Medulla oblongata (tissue), 1 donor: ENCODE results near the gene C22orf15.

ENCODE experiments used
- DNase-seq: peaks from one replicate; pipeline ENCODE4 v3.0.0-alpha.2; 2015; ENCODE audit errors: extremely low spot score

Gene C22orf15

GRCh38 chr22:23750714-23751440 lies 11.9 kb upstream of the C22orf15 start, which contains the start of gene ZNF70:
Gene ZNF70 (minus strand): TSS chr22:23751112. CDS start chr22:23745140, 5,972 bp downstream.
- peak; percentile 86 for DNase-seq

DNA sequence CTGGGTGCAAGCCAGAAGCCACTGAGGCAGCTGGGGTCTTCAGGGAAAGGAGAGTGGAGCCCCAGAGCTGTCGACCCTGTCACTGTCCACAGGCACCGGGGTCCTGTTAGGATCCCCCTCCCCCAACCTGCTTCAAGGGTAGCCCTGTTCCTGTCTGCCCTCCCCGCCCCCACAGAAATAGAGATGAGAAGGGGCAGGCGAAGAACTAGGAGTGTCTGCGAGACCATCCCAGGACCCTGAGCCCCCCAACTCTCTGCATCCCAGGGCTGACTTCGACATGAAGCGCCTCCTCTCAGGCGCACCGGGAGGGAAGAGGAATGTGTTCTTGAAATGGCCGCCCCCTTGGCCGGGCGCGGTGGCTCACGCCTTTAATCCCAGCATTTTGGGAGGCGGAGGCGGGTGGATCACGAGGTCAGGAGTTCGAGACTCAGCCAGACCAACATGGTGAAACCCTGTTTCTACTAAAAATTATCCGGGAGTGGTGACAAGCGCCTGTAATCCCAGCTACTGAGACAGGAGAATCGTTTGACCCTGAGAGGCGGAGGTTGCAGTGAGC lies 11.3 kb upstream of the C22orf15 start:
- no peak for DNase-seq

GRCh38 chr22:23752090-23752691 lies 10.6 kb upstream of the C22orf15 start:
- no peak for DNase-seq

- no peak for DNase-seq
These were observed 10.0 kb upstream of the C22orf15 start for GRCh38 chr22:23752750-23753149.

- DNase-seq: no peak
These were observed 9.4 kb upstream of the C22orf15 start for GRCh38 chr22:23753385-23753784.

GRCh38 chr22:23754220-23754919 lies 8.4 kb upstream of the C22orf15 start, which contains the start of gene VPREB3:
Gene VPREB3 (minus strand): TSS chr22:23754425. CDS start chr22:23754363, 62 bp downstream.
- DNase-seq: no peak

GRCh38 chr22:23754980-23755636 lies 7.7 kb upstream of the C22orf15 start:
- peak; percentile 78 for DNase-seq

GRCh38 chr22:23755711-23756110 lies 7.1 kb upstream of the C22orf15 start:
- no peak for DNase-seq

DNA sequence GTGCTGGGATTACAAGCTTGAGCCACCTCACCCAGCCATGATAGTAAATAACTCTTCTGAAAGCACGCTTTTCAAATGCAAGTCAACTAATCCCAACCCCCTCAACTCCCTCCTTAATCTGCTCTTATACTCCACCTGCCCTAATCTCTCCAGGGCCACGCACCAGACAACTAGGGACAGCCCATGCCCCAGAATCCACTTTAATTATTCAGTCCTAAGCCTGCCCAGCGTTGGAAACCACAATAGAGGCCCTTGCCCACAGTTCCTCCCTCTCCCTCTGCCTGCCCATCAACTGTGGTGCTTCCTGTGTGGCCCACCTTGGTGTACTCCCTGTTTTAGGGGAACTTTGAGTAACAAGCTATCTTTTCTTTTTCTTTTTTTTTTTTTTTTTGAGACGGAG lies 5.9 kb upstream of the C22orf15 start:
- DNase-seq: no peak

DNA sequence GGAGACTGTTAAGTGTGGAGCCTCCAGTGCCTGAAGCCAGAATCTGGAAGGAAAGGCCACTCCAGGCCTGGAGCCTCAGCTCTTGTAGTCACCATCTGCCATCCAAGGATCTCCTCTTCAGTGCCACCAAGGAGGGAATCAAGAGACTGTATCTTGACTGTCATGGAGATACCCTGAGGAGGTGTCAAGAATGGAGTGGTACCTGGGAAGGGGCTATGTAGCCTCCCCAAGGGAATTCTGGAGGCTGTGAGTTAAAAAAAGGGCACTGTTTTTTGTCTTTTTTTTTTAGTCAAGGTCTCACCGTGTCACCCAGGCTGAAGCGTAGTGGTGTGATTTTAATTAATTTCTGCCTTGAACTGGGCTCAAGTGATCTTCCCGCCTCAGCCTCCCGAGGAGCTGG lies 3.2 kb upstream of the C22orf15 start:
- DNase-seq: no peak

DNA sequence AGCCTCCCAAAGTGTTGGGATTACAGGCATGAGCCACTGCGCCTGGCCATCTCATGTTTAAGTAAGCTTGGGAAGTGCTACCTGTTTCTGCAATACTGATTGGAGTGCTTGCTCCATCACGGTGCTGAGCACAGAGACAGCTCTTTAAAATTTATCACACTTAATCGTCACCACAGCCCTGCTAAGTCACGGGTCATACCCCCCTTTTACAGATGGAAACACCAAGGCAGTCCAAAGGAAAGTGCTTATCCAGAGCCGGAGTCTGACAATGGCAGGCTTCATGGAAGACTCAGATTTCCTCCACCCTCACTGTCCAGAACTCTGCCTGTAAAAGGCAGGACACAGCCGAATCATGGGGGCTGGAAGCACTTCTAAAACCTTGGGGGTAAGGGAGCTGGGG lies 2.7 kb upstream of the C22orf15 start:
- no peak for DNase-seq

GRCh38 chr22:23763579-23763945 lies 772 bp downstream of the C22orf15 start:
- no peak for DNase-seq

DNA sequence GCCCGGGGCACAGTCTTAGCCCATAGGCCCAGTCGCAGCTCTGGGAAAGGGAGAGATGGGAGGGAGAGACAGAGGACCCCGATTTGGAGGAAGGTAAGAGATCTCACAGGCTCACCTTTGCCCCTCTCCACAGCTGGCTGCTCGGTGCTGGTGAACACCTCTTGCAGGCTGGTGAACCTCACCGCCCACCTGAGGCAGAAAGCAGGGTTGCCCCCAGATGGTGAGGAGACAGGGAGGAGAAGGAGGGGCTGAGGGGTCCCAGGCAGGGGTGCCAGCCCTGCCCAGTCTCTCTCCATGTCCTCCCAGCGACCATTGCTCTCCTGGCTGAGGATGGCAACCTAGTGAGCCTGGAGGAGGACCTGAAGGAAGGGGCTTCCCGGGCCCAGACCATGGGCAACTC lies 1.2 kb downstream of the C22orf15 start:
- DNase-seq: no peak

GRCh38 chr22:23764899-23765881 lies 2.4 kb downstream of the C22orf15 start:
- no peak for DNase-seq

DNA sequence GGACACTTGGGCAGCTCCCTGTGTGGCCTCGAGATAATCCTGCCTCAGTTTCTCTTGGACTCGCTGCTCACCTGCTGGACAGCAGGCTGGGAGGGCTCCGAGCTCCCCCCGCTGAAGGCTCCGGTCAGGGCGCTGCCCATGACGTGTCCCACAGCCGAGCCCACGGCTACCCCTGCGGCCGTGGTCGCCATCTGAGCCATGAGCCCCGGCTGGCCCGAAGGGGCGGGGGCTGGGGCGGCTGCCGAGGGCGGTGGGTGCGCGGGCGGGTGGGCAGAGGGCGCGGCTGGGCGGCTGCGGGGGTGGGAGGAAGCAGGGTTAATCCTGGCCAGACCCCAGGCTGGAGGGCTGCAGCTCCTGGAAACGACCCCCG lies 4.5 kb downstream of the C22orf15 start:
- no peak for DNase-seq

DNA sequence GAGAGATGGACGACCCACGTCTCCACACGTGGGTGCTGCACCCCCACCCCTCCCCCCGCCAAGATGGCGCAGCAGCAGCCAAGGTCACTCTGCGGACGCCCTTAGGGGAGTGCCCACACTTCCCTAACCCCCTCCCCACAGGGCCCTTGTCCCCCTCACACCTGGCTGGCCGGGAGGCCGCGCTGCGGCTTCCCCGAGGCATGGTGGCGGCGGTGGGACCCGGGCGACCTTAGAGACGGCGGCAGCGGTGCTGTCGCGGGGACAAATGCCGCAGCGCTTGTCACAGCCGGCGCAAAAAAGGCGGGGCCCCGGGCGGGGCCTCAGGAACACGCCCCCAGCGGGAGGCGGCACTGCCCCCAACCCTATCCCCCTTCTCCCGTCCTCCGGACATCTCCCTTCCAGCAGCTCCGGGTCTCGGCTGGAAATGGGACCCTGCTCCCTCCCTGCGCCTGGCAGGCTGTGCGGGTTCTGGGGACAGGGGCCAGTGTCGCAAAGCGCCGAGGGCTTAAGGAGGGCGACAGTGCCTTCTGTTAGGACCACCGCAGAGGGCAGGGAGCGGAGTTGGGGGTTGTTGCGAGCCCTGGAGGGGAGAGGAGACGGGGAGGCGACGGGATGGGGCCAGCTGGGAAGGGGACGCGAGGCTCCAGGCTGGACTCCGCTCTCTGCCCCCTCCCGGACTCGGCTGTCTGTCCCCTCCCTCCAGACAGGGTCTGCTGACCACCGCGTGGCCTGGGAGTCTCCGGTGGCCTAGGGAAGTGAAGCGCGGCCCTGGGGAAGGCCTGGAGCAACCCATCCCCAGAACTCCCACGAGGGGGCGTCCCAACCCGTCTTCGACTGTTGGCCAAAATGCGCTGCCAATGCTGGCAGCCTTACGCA lies 5.1 kb downstream of the C22orf15 start, which contains the start of gene CHCHD10:
Gene CHCHD10, minus strand, starts transcription at position 300 of the 876 bp plus-strand sequence. Its CDS starts 98 bp downstream, at position 202.
- DNase-seq: peak; percentile 95

- no peak for DNase-seq
These were observed 6.7 kb downstream of the C22orf15 start for GRCh38 chr22:23769321-23769965.

GRCh38 chr22:23772315-23772648 lies 9.5 kb downstream of the C22orf15 start:
- no peak for DNase-seq
